GM18858 (cell line): ENCODE measurements around the gene NDUFS3.
"Not testable (repeated sequence)": the region's sequence is repeated elsewhere in the genome, so short reads cannot be mapped to it uniquely, and the experiment has no call there.

Experiments
- ATAC-seq: cut with Tn5 transposase; IDR thresholded peaks from one replicate; pipeline ENCODE4 v1.9.1; 2021; ENCODE audit not compliant: unreplicated experiment

NDUFS3 gene

DNA sequence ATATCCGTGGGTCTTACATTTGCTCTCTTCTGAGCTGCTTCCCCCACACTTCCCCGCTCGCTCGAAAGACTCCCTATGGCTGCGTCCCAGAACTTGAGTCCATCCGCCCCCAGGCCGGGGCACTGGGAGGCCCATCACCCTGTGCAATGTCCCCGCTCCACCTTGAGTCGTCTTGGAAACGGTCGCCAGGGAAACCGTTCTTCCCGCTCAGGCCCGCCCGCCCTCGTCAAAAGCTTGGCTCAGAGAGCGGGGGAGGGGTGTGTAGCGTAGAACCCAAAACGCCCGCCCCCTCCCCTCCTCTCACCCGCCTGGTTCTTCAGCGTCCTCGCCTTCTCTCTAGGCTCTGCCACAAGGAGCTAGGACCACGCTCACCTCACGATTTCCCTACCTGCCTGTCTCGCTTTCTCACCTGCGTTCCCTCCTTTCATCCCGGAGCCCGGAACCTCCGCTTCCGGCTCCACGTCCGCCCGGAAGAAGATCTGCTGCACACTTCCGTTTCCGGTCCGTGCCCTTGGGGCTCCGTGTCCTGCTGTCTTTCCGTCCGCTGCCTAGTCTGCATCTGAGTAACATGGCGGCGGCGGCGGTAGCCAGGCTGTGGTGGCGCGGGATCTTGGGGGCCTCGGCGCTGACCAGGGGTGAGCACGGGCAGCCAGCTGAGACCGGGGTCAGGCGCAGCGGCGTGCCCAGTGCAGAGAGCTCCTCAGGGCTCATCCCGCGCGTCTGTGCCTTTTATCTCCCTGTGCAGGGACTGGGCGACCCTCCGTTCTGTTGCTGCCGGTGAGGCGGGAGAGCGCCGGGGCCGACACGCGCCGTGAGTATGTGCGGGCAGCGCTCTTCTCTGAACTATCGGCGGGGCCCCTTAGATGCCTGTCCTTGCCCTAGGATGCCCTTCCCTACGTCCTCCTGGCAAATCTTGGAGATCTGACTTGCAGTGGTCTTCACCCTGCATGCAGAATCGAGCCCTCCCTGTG, at the start of gene NDUFS3, which contains the start of gene KBTBD4:
TSS of gene NDUFS3 (plus strand) at position 551 of the 971 bp plus-strand sequence. CDS start at position 569, 18 bp downstream.
TSS of gene KBTBD4 (minus strand) at position 447 of the 971 bp plus-strand sequence. CDS start at position 428, 19 bp downstream.
- ATAC-seq: peak; percentile 86

DNA sequence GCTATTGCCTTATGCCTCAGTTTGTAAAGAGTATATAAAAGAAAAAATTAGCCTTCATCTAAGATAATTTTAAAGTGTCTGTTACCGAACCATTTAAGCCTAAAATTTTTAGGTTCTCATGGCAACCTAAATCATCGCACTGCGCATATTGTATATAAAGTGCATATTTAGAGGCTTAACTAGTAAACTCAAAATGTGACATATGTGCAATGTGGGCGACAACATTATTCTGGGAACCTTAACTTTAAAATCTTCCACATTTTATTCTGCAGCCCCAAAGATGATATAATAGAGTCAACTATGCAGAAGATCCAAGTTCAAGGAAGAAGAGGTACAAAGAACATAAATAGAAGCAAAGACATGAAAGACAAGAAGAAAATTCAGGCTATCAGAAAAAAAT, 48.9 kb upstream of the NDUFS3 start:
- ATAC-seq: no peak

DNA sequence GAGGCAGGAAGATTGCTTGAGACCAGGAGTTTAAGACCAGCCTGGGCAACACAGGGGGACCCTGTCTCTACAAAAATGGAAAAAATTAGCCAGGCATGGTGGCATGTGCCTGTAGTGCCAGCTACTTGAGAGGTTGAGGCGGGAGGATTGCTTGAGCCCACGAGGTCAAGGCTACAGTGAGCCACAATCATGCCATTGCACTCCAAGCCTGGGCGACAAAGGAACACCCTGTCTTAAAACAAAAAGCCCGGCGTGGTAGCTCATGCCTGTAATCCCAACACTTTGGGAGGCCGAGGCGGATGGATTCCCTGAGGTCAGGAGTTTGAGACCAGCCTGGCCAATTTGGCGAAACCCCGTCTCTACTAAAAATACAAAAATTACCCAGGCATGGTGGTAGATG, 48.2 kb upstream of the NDUFS3 start:
- ATAC-seq: not testable (repeated sequence)

DNA sequence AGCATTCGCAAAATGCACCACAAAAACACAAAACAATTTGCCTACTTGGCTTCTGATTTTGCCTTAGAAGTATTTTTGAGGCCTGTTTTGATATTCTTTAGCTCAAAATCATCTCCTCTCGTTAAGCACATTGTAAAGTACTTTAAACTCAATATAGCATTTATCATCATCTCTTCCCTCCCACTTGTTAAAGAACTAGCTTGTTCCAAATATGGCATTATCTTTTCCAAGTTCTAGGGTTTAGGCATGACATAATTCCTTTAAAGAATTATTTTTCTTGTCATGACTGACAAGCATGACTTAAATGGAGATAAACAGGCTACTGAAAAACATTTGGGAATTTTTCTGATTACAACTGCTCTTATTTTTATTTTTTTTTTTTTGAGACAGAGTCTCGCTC, 47.2 kb upstream of the NDUFS3 start:
- no peak for ATAC-seq

DNA sequence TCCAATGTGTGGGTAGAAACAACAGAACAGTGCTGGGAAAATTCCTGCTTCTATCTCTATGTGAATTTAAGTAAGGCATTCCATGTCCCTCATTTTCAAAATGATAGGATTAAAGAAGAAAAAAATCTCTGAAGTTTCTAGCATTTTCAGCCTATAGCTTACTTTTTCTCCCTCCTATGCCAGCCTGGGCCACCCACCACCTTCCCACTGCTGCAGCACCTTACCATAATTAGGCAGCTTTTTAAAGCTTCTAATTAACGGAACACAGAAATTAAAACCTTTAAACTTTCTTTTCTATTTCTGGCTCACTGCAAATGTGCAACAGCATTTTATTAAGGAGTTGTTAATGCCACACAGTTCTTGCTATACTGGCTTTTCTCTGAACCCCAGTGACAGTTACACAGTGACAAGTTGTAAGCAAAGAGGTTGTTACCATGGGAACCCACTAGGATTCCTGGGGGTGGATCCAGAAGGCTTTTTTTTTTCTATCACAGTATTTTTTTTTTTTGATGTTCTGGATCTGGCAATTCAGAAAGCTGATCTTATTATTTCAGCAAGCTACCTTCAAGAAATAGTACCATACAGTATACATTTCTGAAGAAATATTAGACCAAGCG, 46.2 kb upstream of the NDUFS3 start:
- no peak for ATAC-seq

DNA sequence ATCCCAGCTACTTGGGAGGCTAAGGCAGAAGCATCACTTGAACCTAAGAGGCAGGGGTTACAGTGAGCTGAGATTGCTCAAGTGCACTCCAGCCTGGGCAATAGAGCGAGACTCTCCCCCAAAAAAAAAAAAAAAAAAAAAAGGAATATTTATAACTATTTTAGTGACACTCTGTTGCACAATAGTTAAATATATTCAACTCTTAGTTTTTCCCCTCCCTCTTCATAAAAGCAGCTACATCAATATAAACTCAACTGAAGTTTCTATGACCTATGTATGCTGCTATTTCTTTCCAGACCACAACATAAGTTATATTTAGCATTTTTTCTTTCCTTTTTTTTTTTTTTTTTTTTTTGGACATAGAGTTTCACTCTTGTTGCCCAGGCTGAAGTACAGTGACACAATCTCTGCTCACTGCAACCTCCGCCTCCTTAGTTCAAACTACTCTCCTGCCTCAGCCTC, 45.2 kb upstream of the NDUFS3 start:
- ATAC-seq: no peak

DNA sequence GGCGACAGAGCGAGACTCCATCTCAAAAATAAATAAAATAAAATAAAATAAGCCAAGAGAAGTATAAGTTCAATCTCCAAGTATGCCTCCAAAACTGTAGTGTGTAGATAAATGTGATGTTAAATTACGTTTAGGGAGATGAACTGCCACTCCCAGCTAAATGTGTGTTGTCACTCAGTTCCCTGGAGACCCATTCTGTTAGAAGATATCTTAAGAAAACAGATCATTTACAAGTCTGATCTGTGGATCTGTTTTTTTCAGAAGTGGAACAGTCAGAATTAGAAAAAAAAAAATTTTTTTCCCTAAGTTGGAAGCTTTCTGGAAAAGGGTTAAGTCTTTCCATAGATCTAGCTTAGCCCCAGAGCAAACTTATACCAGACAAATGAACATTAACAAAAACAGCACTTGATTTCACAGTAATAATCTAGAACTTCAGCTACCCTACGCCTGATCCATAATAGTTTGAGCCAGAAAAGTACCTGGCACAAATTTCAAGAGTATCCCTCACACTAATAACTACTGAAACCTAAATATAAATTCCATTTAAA, 44.1 kb upstream of the NDUFS3 start:
- ATAC-seq: no peak

DNA sequence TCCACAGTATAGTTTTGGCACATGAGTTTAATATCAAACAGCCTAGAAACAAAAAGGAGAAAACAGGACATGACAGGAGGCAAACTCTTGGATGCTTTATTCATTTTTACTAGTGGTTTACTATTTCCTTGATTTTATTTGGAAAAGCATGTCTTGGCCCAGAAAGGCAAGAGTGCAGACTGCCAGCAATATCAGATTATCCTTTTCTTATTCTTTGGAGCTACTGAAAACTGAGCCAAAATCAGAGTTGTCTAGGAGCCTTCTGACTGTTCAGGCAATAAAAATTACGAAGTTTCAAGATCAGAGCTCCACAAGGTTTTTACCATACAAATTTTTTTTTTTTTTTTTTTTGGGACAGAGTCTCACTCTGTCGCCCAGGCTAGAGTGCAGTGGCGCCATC, 42.0 kb upstream of the NDUFS3 start:
- no peak for ATAC-seq

DNA sequence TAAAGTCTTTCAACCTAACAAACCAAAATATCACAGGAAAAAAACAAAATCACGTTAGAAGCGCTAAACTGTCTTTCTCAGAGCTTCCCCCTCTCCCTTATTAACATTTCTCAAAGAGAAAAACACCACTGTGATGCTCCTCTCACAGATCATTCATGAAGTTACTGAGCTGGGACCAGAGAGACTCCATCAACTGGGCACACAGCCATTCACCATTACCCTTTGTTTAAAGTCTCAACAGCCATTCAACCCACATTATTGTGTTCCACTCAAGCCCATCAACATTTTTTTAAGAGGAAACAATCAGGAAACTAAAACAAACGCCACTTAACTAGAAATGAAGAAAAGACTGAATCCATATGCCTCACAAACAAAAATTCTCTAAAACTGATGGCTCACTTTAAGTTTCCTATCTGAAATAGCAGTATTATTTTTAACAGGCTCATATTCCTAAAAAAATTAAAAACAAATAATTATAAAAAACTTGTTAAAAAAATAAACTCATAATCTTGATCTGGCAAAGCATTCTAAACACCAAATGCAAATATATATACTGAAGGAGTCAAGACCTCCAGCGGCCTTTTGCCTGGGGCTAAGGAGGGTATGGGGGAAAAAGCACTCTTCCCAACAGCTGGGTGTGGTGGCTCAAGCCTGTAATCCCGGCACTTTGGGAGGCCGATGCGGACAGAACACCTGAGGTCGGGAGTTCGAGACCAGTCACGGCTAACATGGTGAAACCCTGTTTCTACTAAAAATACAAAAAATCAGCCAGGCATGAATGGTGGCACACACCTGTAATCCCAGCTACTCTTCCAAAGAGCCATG, 39.9 kb upstream of the NDUFS3 start:
- no peak for ATAC-seq

DNA sequence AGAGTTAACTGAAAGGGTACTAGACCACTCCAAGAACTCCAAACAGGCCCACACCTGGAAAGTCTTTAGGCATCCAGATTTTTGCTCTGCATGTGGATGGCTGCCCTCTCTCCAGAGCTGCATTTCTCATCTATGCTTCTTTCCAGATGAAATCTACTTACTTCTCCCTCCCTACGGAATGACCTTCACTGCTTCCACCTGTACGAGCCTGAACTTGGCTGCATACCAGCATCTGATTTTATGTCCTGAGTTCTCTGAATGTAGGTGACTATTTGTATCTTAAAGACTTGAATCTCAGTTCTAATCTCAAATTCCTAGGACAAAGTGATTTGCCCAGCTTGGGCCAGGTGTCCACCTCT, 39.2 kb upstream of the NDUFS3 start:
- ATAC-seq: no peak

DNA sequence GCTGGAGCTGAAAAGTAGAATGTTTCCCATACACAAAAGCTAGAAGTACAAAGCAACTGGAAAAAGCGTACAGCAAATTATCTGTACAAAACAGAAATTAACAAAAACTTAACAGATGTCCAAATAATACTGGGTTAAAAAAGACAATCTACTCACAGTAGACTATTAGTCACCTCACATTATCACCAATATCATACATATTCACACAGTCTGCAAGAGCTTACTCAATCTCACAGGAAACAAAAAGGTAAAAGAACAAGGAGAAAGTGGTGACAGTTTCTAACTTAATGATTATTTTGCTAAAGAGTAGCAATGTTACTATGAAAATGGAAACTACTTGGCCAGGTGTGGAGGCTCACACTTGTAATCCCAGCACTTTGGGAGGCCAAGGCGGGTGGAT, 37.8 kb upstream of the NDUFS3 start:
- ATAC-seq: no peak

DNA sequence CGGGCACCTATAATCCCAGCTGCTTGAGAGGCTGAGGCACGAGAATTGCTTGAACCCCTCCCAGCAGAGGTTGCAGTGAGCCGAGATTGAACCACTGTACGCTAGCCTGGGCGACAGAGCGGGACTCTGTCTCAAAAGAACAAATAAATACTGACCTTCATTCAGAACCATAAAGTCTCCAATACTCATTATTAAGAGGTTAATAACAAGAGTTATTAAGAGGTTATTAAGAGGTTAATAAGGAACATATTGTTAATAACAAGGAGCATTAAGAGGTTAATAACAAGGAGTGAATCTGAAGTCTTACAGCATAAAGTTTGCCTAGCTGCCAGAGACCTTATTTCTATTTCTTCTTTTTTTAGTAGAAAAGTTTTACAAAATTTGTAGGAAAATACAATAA, 33.6 kb upstream of the NDUFS3 start:
- ATAC-seq: no peak

DNA sequence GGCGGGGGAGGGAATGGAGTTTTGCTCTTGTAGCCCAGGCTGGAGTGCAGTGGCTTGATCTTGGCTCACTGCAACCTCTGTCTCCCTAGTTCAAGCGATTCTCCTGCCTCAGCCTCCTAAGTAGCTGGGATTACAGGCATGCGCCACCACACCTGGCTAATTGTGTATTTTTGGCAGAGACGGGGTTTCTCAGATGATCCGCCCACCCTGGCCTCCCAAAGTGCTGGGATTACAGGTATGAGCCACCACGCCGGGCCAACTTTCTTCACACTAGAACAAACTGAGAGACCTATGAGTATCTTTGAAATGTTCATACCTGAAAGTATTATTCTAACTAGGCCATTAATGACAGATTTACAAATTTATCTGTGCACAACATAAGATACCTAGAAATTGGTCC, 32.6 kb upstream of the NDUFS3 start:
- ATAC-seq: not testable (repeated sequence)

DNA sequence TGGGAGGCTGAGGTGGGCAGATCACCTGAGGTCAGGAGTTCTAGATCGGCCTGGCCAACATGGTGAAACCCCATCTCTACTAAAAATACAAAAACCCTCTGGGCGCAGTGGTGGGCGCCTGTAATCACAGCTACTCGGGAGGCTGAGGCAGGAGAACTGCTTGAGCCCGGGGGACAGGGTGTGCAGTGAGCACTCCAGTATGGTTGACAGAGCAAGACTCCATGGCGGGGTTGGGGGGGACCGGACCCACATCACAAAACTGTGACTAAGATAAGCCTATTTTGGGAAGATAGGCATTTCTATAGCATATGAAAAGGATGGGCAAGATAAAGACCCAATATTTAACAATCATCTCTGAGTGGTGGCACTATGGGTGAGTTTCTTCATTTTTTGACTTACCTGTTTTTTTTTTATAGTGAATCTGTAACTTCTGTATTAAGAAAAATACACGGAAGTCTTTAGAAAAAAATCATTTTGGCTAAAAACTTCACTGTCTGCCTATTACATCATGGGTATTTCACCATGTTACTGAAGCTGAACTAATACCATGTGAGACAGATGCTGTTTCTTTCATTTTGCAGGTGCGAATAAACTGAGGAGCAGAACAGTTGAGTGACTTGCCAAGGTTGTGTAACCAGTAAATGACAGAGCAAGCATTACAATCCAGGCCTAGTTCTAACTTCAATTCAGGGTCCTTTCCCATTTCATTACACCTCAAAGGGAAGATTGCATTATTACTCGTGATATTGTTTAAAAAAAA, 28.4 kb upstream of the NDUFS3 start:
- no peak for ATAC-seq

DNA sequence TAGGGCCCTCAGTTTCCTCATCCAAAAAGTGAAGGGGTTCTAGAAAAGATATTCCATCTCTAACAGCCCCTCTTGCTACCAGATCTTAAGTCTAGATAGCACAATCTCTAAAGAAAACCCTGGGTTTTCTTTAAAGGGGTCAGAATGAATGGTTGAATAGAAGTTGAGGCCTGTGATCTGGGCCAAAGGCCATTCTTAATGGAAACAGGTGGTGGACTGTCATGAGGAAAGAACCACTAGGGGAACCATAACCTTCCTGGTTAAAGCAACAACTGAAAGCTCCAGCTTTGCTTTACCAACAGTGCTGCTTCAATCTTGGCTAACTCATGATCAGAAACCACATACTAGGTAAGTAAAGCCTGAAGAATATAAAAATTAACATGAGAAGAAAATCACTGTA, 27.8 kb upstream of the NDUFS3 start:
- no peak for ATAC-seq

DNA sequence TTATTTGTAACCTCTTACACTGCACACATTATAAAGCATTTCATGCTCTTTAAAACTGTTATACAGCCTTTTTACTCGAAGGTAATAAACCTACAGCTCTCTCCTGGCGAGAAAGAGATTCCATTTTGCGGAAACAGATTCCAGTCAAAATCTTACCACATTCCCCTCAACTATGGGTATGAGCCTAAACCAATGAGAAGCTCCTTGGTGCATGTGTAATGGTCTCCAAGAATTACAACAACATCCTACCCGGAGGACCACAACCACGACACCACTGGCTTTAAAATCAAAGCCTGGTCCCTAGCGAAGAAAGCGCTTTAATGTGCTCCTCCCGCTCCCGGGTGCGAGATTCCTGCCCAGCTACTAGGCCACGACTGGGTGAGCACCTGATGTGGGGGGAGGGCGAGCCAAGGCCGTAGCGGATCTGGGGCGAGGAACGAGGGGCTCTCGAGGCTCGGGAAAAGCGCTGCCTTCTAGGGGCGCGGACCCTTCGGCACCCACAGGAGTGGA, 26.8 kb upstream of the NDUFS3 start:
- ATAC-seq: no peak

DNA sequence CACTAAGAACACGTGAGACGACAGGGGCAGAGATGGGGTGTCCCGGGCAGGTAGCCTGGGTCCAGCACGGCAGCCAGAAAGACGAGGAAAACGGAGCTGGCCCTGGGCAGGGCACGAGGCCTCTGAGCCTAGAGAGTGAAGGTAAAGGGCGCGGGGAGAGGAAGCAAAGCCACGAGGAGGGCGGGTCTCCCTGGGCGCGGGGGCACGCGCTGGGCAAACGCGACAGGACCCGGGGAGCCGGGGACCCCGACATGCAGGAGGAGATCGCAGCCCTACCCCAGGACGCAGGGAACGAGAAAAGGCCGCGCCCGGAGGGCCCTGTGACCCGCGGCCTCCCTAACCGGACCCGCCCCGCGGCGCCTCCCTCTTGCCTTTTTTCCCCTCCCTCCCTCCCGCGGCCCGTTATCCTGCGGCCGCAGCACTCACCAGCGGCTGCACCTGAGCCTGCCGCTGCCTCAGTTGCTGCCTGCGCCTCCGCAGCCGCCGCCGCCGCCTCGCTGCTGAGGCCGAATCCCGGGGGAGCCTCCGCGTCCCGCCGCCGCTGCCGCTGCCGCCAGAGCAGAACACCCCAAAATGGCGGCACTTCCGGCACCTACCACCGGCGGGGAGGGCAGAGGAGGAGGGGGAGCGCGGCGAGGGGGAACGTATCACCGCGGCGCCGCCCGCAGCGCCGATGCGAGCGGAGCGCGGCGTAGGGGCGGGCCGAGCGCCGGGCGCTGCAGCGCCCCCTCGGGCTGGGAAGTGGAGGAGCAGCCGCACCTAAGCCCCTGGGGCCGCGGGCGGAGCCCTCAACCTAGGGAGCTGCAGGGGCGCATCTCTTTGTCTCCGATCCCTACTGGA, 26.1 kb upstream of the NDUFS3 start, which contains the start of gene CELF1:
TSS of gene CELF1 (minus strand) at position 567 of the 840 bp plus-strand sequence. CDS start 53,609 bp downstream, outside the sequence.
- ATAC-seq: peak; percentile 79

DNA sequence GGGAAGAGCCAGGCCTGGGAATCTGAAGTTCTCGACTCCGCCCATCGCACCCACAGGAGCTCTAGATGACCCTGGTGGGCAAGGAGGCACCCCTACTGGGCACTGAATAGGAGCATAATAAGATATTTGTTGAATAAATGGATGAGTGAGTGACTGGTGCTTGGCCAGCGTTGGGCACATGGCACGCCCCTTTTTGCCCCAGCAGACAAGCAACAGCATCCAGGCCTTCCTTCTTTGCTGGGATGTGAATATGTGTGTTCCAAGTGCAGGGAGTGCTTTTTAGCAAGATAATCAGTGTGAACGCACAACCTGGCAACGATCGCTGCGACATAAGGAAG, 25.5 kb upstream of the NDUFS3 start:
- ATAC-seq: peak; percentile 9

DNA sequence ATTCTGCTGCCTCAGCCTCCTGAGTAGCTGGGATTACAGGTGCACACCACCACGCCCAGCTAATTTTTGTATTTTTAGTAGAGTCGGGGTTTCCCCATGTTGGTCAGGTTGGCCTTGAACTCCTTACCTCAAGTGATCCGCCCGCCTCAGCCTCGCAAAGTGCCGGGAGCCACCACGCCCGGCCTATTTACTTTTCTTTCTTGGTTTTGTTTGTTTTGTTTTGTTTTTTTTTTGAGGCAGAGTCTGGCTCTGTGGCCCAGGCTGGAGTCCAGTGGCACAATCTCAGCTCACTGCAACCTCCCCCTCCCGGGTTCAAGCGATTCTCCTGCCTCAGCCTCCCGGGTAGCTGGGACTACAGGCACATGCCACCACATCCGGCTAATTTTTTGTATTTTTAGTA, 21.9 kb upstream of the NDUFS3 start:
- ATAC-seq: not testable (repeated sequence)
